Measurements from ENCODE around the gene SORCS2. TPM values are rescaled to one million over a fixed set of nuclear protein-coding genes. Genes with fewer than 3 reads are reported as not detected.

SORCS2 gene
- total RNA-seq, 2 experiments from 2014 or later, result 0.07 TPM

GRCh38 chr4:7501873-7502272 lies 309.5 kb downstream of the SORCS2 start:
- ChIA-PET CTCF (no interaction called here), POLR2A (no interaction called here)
- Mint-ChIP-seq H3K4me1 (ENCODE audit: low read depth) (no peaks in the 10 kb centered on the region), H3K4me3 (no peak overlapping the region), H3K36me3 (no peaks in the 10 kb centered on the region), H3K27me3 (peaks cover 11% of the 10 kb centered on the region), H3K9me3 (no peaks in the 10 kb centered on the region), H3K27ac (no peak overlapping the region)
- intact Hi-C loops (cut with micrococcal nuclease), result no loop called here
- DNase-seq, result no peak

GRCh38 chr4:7503559-7504249 lies 311.4 kb downstream of the SORCS2 start:
- DNase-seq, result no peak
- Mint-ChIP-seq H3K4me3 (no peak overlapping the region), H3K27me3 (peaks cover 15% of the 10 kb centered on the region), H3K9me3 (no peaks in the 10 kb centered on the region), H3K27ac (no peak overlapping the region), H3K4me1 (ENCODE audit: low read depth) (no peaks in the 10 kb centered on the region), H3K36me3 (no peaks in the 10 kb centered on the region)
- POLR2A ChIA-PET, result no interaction called here
- CTCF ChIA-PET, result no interaction called here
- intact Hi-C loops (cut with micrococcal nuclease), result no loop called here

- H3K4me3 Mint-ChIP-seq, result no peak overlapping the region
- ChIA-PET POLR2A (no interaction called here), CTCF (no interaction called here)
- H3K36me3 Mint-ChIP-seq, result no peaks in the 10 kb centered on the region
- no peaks in the 10 kb centered on the region for H3K9me3 Mint-ChIP-seq
- H3K4me1 Mint-ChIP-seq (ENCODE audit: low read depth), result no peaks in the 10 kb centered on the region
- intact Hi-C loops (cut with micrococcal nuclease), result no loop called here
- H3K27me3 Mint-ChIP-seq, result peaks cover 12% of the 10 kb centered on the region
- H3K27ac Mint-ChIP-seq, result no peak overlapping the region
- no peak for DNase-seq
Measured at GRCh38 chr4:7505116-7505900, 313.0 kb downstream of the SORCS2 start.

GRCh38 chr4:7506119-7506518 lies 313.8 kb downstream of the SORCS2 start:
- no peaks in the 10 kb centered on the region for H3K4me1 Mint-ChIP-seq (ENCODE audit: low read depth)
- intact Hi-C loops (cut with micrococcal nuclease), result no loop called here
- no peak overlapping the region for H3K4me3 Mint-ChIP-seq
- ChIA-PET CTCF (no interaction called here), POLR2A (no interaction called here)
- H3K36me3 Mint-ChIP-seq, result no peaks in the 10 kb centered on the region
- no peaks in the 10 kb centered on the region for H3K9me3 Mint-ChIP-seq
- H3K27ac Mint-ChIP-seq, result no peak overlapping the region
- H3K27me3 Mint-ChIP-seq, result peaks cover 15% of the 10 kb centered on the region
- no peak for DNase-seq

DNA sequence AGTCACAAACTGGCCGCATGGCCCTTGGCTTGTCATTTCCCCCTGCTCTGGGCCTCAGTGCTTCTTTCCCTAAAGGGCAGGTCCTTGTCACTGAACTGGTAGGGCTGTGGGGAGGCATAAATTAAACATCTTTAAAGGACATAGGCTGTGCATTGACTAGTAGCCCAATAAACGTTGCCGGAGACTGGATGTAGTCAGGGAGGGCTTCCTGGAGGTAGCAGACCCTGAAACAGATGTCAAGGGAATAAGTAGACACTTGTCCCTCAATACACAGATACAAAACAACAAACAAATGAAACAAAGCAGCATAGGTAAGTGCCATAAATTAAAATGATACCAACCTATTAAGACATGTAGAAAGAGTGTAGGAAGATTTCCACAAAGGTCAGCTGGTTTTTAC lies 314.2 kb downstream of the SORCS2 start:
- ChIA-PET CTCF (no interaction called here), POLR2A (no interaction called here)
- H3K36me3 Mint-ChIP-seq, result no peaks in the 10 kb centered on the region
- no peak for DNase-seq
- intact Hi-C loops (cut with micrococcal nuclease), result no loop called here
- H3K9me3 Mint-ChIP-seq, result no peaks in the 10 kb centered on the region
- no peak overlapping the region for H3K27ac Mint-ChIP-seq
- no peaks in the 10 kb centered on the region for H3K4me1 Mint-ChIP-seq (ENCODE audit: low read depth)
- H3K27me3 Mint-ChIP-seq, result peaks cover 15% of the 10 kb centered on the region
- H3K4me3 Mint-ChIP-seq, result no peak overlapping the region

DNA sequence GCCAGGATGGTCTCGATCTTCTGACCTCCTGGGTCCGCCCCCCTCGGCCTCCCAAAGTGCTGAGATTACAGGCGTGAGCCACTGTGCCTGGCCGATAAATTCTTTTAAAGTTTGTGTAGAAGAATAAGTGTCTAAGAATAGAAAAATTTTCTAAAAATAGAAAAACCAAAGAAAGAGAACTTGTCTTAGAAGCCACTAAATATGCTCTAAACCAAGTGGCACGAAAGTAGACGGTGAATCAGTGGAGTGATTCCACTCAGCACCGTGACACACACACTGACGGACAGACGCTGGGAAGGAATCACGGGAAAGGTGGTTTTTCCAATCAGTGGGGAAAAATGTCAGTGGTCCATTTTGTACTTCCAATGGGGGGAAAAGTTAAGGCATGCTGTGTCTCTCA lies 315.0 kb downstream of the SORCS2 start:
- Mint-ChIP-seq H3K27me3 (peaks cover 17% of the 10 kb centered on the region), H3K4me1 (ENCODE audit: low read depth) (no peaks in the 10 kb centered on the region), H3K36me3 (no peaks in the 10 kb centered on the region), H3K9me3 (no peaks in the 10 kb centered on the region), H3K27ac (no peak overlapping the region), H3K4me3 (no peak overlapping the region)
- ChIA-PET CTCF (no interaction called here), POLR2A (no interaction called here)
- intact Hi-C loops (cut with micrococcal nuclease), result no loop called here
- DNase-seq, result no peak

DNA sequence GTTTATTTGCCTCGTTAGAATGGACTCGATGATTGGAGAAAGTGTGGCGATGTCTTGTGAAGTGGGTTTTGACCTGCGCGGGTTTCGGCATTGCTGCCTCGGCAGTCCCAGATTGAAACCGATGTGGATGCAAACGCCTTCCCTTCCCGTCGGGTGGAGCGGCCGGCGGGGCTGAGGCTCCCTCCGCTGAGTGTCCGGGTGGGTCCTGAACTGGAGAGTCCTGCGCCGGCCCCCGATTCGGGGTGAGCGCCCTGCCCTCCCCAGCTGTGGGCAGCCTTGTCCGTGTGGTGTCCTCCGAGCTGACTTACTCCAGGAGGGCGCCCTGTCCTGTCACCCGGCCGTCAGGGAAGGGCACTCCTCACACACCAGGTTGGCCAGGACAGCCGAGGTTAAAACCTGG lies 317.7 kb downstream of the SORCS2 start:
- H3K9me3 Mint-ChIP-seq, result no peaks in the 10 kb centered on the region
- no peak overlapping the region for H3K4me3 Mint-ChIP-seq
- no peaks in the 10 kb centered on the region for H3K4me1 Mint-ChIP-seq (ENCODE audit: low read depth)
- no peak for DNase-seq
- peaks cover 14% of the 10 kb centered on the region for H3K27me3 Mint-ChIP-seq
- H3K27ac Mint-ChIP-seq, result no peak overlapping the region
- CTCF ChIA-PET, result no interaction called here
- POLR2A ChIA-PET, result no interaction called here
- H3K36me3 Mint-ChIP-seq, result no peaks in the 10 kb centered on the region
- intact Hi-C loops (cut with micrococcal nuclease), result no loop called here

GRCh38 chr4:7510538-7510937 lies 318.2 kb downstream of the SORCS2 start:
- intact Hi-C loops (cut with micrococcal nuclease), result no loop called here
- ChIA-PET POLR2A (no interaction called here), CTCF (no interaction called here)
- Mint-ChIP-seq H3K27me3 (peaks cover 14% of the 10 kb centered on the region), H3K4me3 (no peak overlapping the region), H3K27ac (no peak overlapping the region), H3K36me3 (no peaks in the 10 kb centered on the region), H3K4me1 (ENCODE audit: low read depth) (no peaks in the 10 kb centered on the region), H3K9me3 (no peaks in the 10 kb centered on the region)
- no peak for DNase-seq

GRCh38 chr4:7511525-7511924 lies 319.2 kb downstream of the SORCS2 start:
- H3K9me3 Mint-ChIP-seq, result no peaks in the 10 kb centered on the region
- ChIA-PET POLR2A (no interaction called here), CTCF (no interaction called here)
- no peak overlapping the region for H3K27ac Mint-ChIP-seq
- no peaks in the 10 kb centered on the region for H3K36me3 Mint-ChIP-seq
- intact Hi-C loops (cut with micrococcal nuclease), result no loop called here
- H3K4me1 Mint-ChIP-seq (ENCODE audit: low read depth), result no peaks in the 10 kb centered on the region
- peaks cover 13% of the 10 kb centered on the region for H3K27me3 Mint-ChIP-seq
- DNase-seq, result no peak
- H3K4me3 Mint-ChIP-seq, result no peak overlapping the region

DNA sequence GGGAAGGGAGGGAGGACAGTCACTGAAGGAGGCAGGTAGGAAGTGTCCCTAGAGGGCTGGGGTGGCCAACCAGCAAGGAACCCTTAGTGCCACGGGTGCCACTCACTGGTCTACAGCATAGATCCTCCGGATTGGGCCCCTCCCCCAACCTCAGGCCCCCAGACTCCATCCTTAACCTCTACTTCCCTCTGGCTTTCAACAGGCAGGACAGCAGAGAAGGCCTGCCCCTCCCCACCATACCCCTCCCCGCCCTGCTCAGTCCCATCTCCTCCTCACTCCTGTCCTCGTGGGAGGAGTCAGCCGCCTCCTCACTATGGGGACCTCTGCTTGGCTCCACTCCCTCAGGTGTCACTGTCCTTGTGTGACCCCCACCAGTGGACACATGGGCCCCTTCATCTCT lies 320.1 kb downstream of the SORCS2 start:
- Mint-ChIP-seq H3K4me3 (no peak overlapping the region), H3K36me3 (no peaks in the 10 kb centered on the region), H3K27me3 (peaks cover 10% of the 10 kb centered on the region), H3K27ac (no peak overlapping the region), H3K9me3 (no peaks in the 10 kb centered on the region), H3K4me1 (ENCODE audit: low read depth) (no peaks in the 10 kb centered on the region)
- no peak for DNase-seq
- ChIA-PET CTCF (no interaction called here), POLR2A (no interaction called here)
- intact Hi-C loops (cut with micrococcal nuclease), result no loop called here

DNA sequence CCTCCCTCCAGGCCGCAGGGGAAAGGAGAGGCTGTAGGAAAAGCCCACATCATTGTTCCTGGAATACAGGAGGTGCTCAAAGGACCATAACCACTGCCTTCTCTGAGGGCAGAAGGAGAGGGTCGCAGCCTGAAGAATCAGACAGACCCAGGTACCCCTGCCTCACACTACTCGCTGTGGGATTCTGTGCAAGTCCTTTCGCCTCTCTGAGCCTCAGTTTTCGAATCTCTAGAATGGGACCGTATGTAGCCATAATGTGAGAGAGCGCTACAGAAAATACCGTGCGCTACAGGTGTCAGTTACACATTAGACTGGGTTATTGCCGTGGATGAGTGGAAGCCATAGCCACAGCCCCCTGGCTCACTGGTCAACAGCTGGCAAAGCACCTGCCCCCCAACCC lies 320.6 kb downstream of the SORCS2 start:
- CTCF ChIA-PET, result no interaction called here
- intact Hi-C loops (cut with micrococcal nuclease), result no loop called here
- DNase-seq, result no peak
- H3K9me3 Mint-ChIP-seq, result no peaks in the 10 kb centered on the region
- H3K27ac Mint-ChIP-seq, result no peak overlapping the region
- peaks cover 9% of the 10 kb centered on the region for H3K27me3 Mint-ChIP-seq
- no peaks in the 10 kb centered on the region for H3K36me3 Mint-ChIP-seq
- H3K4me1 Mint-ChIP-seq (ENCODE audit: low read depth), result no peaks in the 10 kb centered on the region
- POLR2A ChIA-PET, result no interaction called here
- no peak overlapping the region for H3K4me3 Mint-ChIP-seq

GRCh38 chr4:7513671-7514070 lies 321.3 kb downstream of the SORCS2 start:
- Mint-ChIP-seq H3K4me1 (ENCODE audit: low read depth) (no peaks in the 10 kb centered on the region), H3K4me3 (no peak overlapping the region), H3K36me3 (no peaks in the 10 kb centered on the region), H3K27me3 (peaks cover 10% of the 10 kb centered on the region), H3K27ac (no peak overlapping the region), H3K9me3 (no peaks in the 10 kb centered on the region)
- ChIA-PET POLR2A (no interaction called here), CTCF (no interaction called here)
- intact Hi-C loops (cut with micrococcal nuclease), result no loop called here
- no peak for DNase-seq

DNA sequence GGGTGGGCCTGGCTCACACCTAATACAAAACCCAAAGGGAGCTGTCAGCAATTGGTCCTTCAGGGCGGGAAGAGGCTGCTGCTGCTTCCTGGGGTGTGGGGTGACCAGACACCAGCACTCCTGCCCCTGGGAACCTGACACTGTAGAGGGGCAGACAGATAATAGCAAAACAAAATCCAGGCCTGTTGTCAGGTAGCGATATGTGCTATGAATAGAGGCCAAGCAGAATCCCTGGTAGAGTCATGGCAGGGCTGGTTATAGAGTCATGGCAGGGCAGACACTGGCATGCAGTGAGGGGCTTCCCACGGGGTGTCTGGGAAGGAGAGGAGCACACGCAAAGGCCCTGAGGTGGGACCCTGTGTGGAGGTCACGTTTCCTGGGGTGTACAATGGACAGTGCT lies 321.9 kb downstream of the SORCS2 start:
- Mint-ChIP-seq H3K27ac (no peak overlapping the region), H3K36me3 (no peaks in the 10 kb centered on the region), H3K27me3 (peaks cover 12% of the 10 kb centered on the region), H3K4me1 (ENCODE audit: low read depth) (no peaks in the 10 kb centered on the region), H3K4me3 (no peak overlapping the region), H3K9me3 (no peaks in the 10 kb centered on the region)
- ChIA-PET CTCF (no interaction called here), POLR2A (no interaction called here)
- intact Hi-C loops (cut with micrococcal nuclease), result no loop called here
- DNase-seq, result no peak

Measured in activated CD4-positive, alpha-beta memory T cell treated with anti-CD3 and anti-CD28 coated beads for 36 hours (primary cell).